ENCODE data around the gene NRG3. TPM values are rescaled to one million over a fixed set of nuclear protein-coding genes. Genes with fewer than 3 reads are reported as not detected.

Gene NRG3
- total RNA-seq, 6 experiments from 2014 or later, result 0.34 to 0.99 (median 0.75) TPM

DNA sequence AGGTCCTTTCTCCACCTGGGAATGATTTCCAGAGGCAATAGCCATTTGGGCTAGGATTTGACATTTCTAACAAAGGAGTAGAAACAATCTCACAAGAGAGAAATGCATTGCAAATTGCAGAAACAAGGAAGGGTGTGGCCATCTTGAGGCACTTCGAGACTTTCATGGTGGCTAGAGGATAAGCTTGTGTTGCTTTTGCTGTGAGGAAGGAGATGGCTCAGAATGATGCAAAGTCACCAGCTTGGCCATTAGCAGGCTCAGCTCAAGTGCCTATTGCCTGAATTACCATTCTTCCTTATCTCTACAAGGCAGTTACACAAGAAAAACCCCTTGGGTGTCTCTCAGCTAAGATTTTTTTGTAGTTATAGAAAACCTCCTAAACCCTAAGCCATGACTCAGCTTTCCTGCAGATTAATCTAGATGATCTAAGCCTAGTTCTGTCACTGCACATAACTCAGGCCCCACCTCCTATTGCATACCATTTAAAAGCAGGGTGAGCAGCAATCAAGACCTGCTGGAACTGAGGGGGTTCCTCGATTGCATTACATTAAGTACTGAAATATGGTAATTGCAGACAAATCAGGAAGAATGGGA is 683.1 kb downstream of the NRG3 start:
- no peak overlapping the region for H3K27ac ChIP-seq
- H3K4me1 ChIP-seq, result no peaks in the 10 kb centered on the region
- H3K36me3 ChIP-seq, result no peaks in the 10 kb centered on the region
- H3K27me3 ChIP-seq, result no peaks in the 10 kb centered on the region
- no peak overlapping the region for H3K4me3 ChIP-seq
- intact Hi-C loops (cut with DNase I), result no loop called here
- WGBS (ENCODE audit: insufficient coverage, low coverage, low lambda C conversion rate, missing lambda C conversion rate), result 40% methylated on average over 2 of the region's 2 CpGs
- ATAC-seq (no peak), DNase-seq (no peak)
- TF ChIP-seq, protein P1, sequence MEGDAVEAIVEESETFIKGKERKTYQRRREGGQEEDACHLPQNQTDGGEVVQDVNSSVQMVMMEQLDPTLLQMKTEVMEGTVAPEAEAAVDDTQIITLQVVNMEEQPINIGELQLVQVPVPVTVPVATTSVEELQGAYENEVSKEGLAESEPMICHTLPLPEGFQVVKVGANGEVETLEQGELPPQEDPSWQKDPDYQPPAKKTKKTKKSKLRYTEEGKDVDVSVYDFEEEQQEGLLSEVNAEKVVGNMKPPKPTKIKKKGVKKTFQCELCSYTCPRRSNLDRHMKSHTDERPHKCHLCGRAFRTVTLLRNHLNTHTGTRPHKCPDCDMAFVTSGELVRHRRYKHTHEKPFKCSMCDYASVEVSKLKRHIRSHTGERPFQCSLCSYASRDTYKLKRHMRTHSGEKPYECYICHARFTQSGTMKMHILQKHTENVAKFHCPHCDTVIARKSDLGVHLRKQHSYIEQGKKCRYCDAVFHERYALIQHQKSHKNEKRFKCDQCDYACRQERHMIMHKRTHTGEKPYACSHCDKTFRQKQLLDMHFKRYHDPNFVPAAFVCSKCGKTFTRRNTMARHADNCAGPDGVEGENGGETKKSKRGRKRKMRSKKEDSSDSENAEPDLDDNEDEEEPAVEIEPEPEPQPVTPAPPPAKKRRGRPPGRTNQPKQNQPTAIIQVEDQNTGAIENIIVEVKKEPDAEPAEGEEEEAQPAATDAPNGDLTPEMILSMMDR (IDR thresholded peaks at IDR 0.05), result no peak
- no peak for TF ChIP-seq POLR2A (IDR thresholded peaks at IDR 0.05)
- no peaks in the 10 kb centered on the region for H3K9me3 ChIP-seq

DNA sequence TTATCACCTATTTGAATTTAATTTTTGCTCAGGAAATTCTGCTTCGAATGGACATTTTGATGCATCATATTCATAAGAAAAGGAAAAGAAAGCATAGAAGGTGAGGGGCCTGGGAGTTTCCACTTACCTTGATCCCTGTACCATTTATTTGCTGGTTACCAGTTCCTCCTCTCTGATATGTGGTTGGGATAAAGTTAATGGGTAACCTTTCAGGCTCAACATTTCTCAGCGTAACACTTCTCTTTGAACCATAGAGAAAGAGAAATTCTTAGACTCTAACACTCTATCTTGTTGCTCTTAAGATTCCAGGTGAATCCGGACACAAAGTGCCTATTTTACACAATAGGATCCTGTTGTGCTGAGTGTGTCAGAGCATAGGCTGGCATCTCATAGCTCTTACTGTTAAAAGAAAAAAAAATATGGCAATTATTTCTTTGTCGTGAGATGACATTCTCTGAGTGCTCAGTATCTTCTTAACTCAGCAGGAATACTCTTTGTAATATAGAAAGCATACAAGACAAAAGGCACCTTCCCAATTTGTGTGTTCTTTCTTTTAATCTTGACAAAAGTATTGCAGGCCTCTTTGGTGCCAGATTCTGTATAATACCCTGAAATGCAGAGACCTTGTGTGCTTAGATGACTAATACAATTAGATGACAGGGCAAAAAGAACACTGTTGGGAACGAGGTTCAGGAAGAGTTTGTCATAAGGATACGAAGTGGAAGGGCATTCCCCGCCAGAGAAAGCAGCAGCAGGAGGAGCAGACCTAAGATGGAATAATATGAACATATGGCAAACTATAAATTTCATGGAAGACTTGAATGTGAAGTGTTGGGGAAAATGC is 689.6 kb downstream of the NRG3 start:
- TF ChIP-seq, protein P1 (IDR thresholded peaks at IDR 0.05), result no peak
- no peak for TF ChIP-seq POLR2A (IDR thresholded peaks at IDR 0.05)
- ATAC-seq (no peak), DNase-seq (no peak)
- WGBS (ENCODE audit: insufficient coverage, low coverage, low lambda C conversion rate, missing lambda C conversion rate), result 59% methylated on average over 7 of the region's 7 CpGs
- no peaks in the 10 kb centered on the region for H3K27me3 ChIP-seq
- no peaks in the 10 kb centered on the region for H3K9me3 ChIP-seq
- H3K27ac ChIP-seq, result no peak overlapping the region
- no peaks in the 10 kb centered on the region for H3K4me1 ChIP-seq
- intact Hi-C loops (cut with DNase I), result no loop called here
- H3K36me3 ChIP-seq, result no peaks in the 10 kb centered on the region
- no peak overlapping the region for H3K4me3 ChIP-seq

DNA sequence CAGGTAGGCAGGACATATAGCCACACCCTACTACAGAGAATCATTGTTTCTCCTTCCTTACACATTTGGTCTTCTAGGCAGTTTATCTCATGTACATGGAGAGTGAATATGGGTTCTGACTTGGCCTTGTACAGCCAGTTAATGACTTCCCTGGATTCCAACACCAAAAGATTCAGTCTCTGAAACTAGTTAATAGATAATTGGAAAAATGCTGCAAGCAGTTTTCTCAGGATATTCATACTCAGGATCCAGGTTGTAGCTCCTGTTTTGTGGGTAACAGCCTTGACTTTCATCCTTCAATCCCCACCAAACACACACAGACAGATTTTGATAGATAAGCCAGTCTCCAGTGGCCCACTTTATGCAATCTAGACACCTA is 690.2 kb downstream of the NRG3 start:
- ATAC-seq (no peak), DNase-seq (no peak)
- intact Hi-C loops (cut with DNase I), result no loop called here
- Histone ChIP-seq H3K4me3 (no peak overlapping the region), H3K27ac (no peak overlapping the region), H3K36me3 (no peaks in the 10 kb centered on the region), H3K4me1 (no peaks in the 10 kb centered on the region), H3K27me3 (no peaks in the 10 kb centered on the region), H3K9me3 (no peaks in the 10 kb centered on the region)
- TF ChIP-seq POLR2A (IDR thresholded peaks at IDR 0.05), result no peak
- TF ChIP-seq, protein P1 (IDR thresholded peaks at IDR 0.05), result no peak

DNA sequence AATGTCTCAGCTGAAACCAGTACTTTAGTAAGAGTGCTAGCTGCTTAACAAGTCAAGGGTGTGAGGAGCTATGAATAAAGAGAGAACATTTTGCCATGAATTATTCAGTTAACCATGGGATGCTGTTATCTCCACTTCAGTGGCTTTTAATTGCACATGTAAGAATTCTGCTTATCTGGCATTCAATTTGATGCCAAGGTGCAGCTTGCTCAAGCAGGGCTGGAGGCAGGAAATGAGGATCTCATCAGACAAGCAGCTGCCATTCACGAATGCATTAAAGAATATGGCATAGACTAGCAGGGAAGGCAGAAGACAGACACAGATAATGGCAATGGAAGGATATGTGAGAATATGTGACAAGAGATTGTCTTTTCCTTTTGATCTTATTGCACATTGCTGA is 697.8 kb downstream of the NRG3 start:
- 44% methylated on average over 1 of the region's 1 CpG for WGBS (ENCODE audit: insufficient coverage, low coverage, low lambda C conversion rate, missing lambda C conversion rate)
- H3K4me1 ChIP-seq, result no peaks in the 10 kb centered on the region
- no peaks in the 10 kb centered on the region for H3K9me3 ChIP-seq
- no peaks in the 10 kb centered on the region for H3K27me3 ChIP-seq
- intact Hi-C loops (cut with DNase I), result no loop called here
- no peaks in the 10 kb centered on the region for H3K36me3 ChIP-seq
- ATAC-seq (no peak), DNase-seq (no peak)
- no peak overlapping the region for H3K27ac ChIP-seq
- H3K4me3 ChIP-seq, result no peak overlapping the region
- TF ChIP-seq POLR2A (IDR thresholded peaks at IDR 0.05), result no peak
- TF ChIP-seq, protein P1 (IDR thresholded peaks at IDR 0.05), result no peak
